Neuronal stem cell (in vitro differentiated cells): ENCODE data around the gene LHB.
A peak's percentile ranks its signal among the peaks of the same experiment; 100 is the strongest.

Experiments used
- DNase-seq: peaks from one replicate; pipeline ENCODE4 v3.0.0-alpha.2; 2013; ENCODE audit warnings: low spot score
- H2AFZ ChIP-seq: one replicate; pipeline ENCODE4 v1.6.1; 2013; ENCODE audit warnings: mild to moderate bottlenecking, low read length, inconsistent platforms
- H2AK5ac ChIP-seq: 2 replicates; pipeline ENCODE4 v1.6.1; 2013; ENCODE audit warnings: low read depth, mild to moderate bottlenecking, inconsistent platforms, low read length, moderate library complexity, mixed read lengths
- H2BK120ac ChIP-seq: 2 replicates; pipeline ENCODE4 v1.6.1; 2013; ENCODE audit warnings: low read depth, mild to moderate bottlenecking, inconsistent platforms, low read length, moderate library complexity, mixed read lengths
- H2BK12ac ChIP-seq: one replicate; pipeline ENCODE4 v1.6.1; 2013; ENCODE audit warnings: low read length, inconsistent platforms
- H2BK15ac ChIP-seq: 2 replicates; pipeline ENCODE4 v1.6.1; 2013; ENCODE audit warnings: mild to moderate bottlenecking, low read length, inconsistent platforms, mixed read lengths
- H2BK5ac ChIP-seq: one replicate; pipeline ENCODE4 v1.6.1; 2013; ENCODE audit warnings: inconsistent platforms, mild to moderate bottlenecking, low read length, moderate library complexity
- H3K14ac ChIP-seq: one replicate; pipeline ENCODE4 v1.6.1; 2013; ENCODE audit warnings: low read length, inconsistent platforms
- H3K18ac ChIP-seq: 2 replicates; pipeline ENCODE4 v1.6.1; 2013; ENCODE audit warnings: low read length, inconsistent platforms
- H3K23ac ChIP-seq: 2 replicates; pipeline ENCODE4 v1.6.1; 2013; ENCODE audit warnings: low read depth, mild to moderate bottlenecking, mixed read lengths, low read length, inconsistent platforms; ENCODE audit not compliant: poor library complexity
- H3K27ac ChIP-seq: replicated peaks from 3 replicates; pipeline ENCODE4 v1.5.1; 2013; ENCODE audit warnings: low read length, inconsistent platforms
- H3K27me3 ChIP-seq, 3 experiments: 2 replicates each; pipeline ENCODE4 v1.6.1; 2013; ENCODE audit warnings: low read length in 3 of 3, mild to moderate bottlenecking in 2 of 3, inconsistent platforms in 1 of 3, low read depth in 1 of 3, mixed read lengths in 1 of 3, moderate library complexity in 1 of 3; ENCODE audit not compliant: control insufficient read depth in 3 of 3, insufficient read depth in 3 of 3
- H3K36me3 ChIP-seq, 2 donors: replicated peaks in 1 of 2; 2 replicates each; pipeline ENCODE4 v1.6.1; 2013; ENCODE audit warnings: low read length in 2 of 2; ENCODE audit not compliant: control insufficient read depth in 2 of 2, insufficient read depth in 2 of 2
- H3K4ac ChIP-seq: 2 replicates; pipeline ENCODE4 v1.6.1; 2013; ENCODE audit warnings: inconsistent platforms, mild to moderate bottlenecking, low read length, moderate library complexity
- H3K4me1 ChIP-seq, 2 donors: 1 replicate in 1 of 2; 2 replicates in 1 of 2; pipeline ENCODE4 v1.6.1; 2013; ENCODE audit warnings: low read length in 2 of 2, low read depth in 1 of 2; ENCODE audit not compliant: control insufficient read depth in 2 of 2, insufficient read depth in 1 of 2
- H3K4me2 ChIP-seq: one replicate; pipeline ENCODE4 v1.6.1; 2013; ENCODE audit warnings: mild to moderate bottlenecking, low read length, inconsistent platforms; ENCODE audit not compliant: insufficient read depth, poor library complexity, severe bottlenecking
- H3K4me3 ChIP-seq, 2 donors: 2 replicates each; pipeline ENCODE4 v1.5.1; 2013; ENCODE audit warnings: low read length in 2 of 2, mild to moderate bottlenecking in 2 of 2, inconsistent platforms in 1 of 2, moderate library complexity in 1 of 2
- H3K79me1 ChIP-seq: one replicate; pipeline ENCODE4 v1.6.1; 2013; ENCODE audit warnings: low read depth, mild to moderate bottlenecking, inconsistent platforms, low read length, moderate library complexity
- H3K9ac ChIP-seq: one replicate; pipeline ENCODE4 v1.6.1; 2013; ENCODE audit warnings: mild to moderate bottlenecking, low read depth, low read length, inconsistent platforms; ENCODE audit not compliant: poor library complexity
- H3K9me3 ChIP-seq, 2 donors: replicated peaks in 1 of 2; 2 replicates each; pipeline versions ENCODE3 to v1.6.1; 2013; ENCODE audit warnings: low read length in 2 of 2, mild to moderate bottlenecking in 2 of 2, inconsistent platforms in 1 of 2, low read depth in 1 of 2, mixed read lengths in 1 of 2, moderate library complexity in 1 of 2; ENCODE audit not compliant: control insufficient read depth in 2 of 2, insufficient read depth in 1 of 2
- H4K8ac ChIP-seq: one replicate; pipeline ENCODE4 v1.6.1; 2013; ENCODE audit warnings: low read depth, mild to moderate bottlenecking, inconsistent platforms, low read length, moderate library complexity
- H4K91ac ChIP-seq: one replicate; pipeline ENCODE4 v1.6.1; 2013; ENCODE audit warnings: low read length, low read depth, mild to moderate bottlenecking, inconsistent platforms; ENCODE audit not compliant: poor library complexity
- WGBS, 2 donors: extraction: QIAGEN DNeasy Blood & Tissue Kit; methylation state at CpG; one replicate each; pipeline ENCODE4 v1.1.7; 2013; ENCODE audit warnings: missing lambda C conversion rate in 2 of 2, mixed read lengths in 1 of 2; ENCODE audit not compliant: insufficient read length in 2 of 2, insufficient replicate concordance in 1 of 2; ENCODE audit errors: extremely low coverage in 2 of 2; 5-methylcytosine and 5-hydroxymethylcytosine counted together

Gene LHB

GRCh38 chr19:48997972-48998371, 18.9 kb downstream of the LHB start:
- WGBS, 2 donors = no CpG with 5 or more reads among the region's 5 CpGs
- Histone ChIP-seq H2BK5ac (no peak overlapping the region), H2BK15ac (no peak overlapping the region), H3K36me3 (peaks cover 1 to 16% of the 10 kb centered on the region in 2 donors), H3K27ac (no peak overlapping the region), H3K4ac (no peak overlapping the region), H3K4me2 (no peak overlapping the region), H3K4me3 (no peak overlapping the region), H3K4me1 (peaks cover 2 to 8% of the 10 kb centered on the region in 2 donors), H2AFZ (no peak overlapping the region), H3K79me1 (peaks cover 4% of the 10 kb centered on the region), H4K91ac (no peak overlapping the region), H3K14ac (no peak overlapping the region), H3K23ac (no peak overlapping the region), H3K18ac (no peak overlapping the region), H3K9me3 (no peaks in the 10 kb centered on the region), H2AK5ac (no peak overlapping the region), H3K9ac (no peak overlapping the region), H2BK12ac (no peak overlapping the region), H3K27me3 (no peaks in the 10 kb centered on the region), H2BK120ac (no peak overlapping the region), H4K8ac (no peak overlapping the region)
- DNase-seq = peak; percentile 43

DNA sequence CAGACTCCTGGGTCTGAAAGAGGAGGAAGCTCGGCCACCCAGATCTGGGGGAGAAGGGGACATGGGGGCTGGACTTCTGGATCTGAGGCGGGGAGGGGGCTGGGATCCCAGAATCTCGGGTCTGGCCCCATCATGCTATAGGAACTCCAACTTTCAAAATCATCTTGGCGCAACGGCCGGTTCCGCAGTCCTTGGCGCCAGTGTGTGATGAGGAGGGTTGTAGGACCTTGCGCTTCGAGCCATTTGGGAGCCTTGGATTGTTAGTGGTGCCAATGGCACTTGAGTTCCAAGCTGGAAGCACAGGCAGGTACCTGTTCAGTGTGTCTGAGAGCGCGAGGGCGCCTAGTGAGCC, 22.9 kb downstream of the LHB start:
- Histone ChIP-seq H3K4me2 (peak overlapping the region; percentile 98), H3K4me1 (peaks cover 7 to 14% of the 10 kb centered on the region in 2 donors), H3K23ac (peak overlapping the region; percentile 46), H3K14ac (no peak overlapping the region), H2BK5ac (no peak overlapping the region), H2BK12ac (no peak overlapping the region), H3K79me1 (peaks cover 12% of the 10 kb centered on the region), H3K4me3 (peak overlapping the region; percentile 60 to 91), H3K9me3 (no peaks in the 10 kb centered on the region), H2AK5ac (no peak overlapping the region), H3K27me3 (no peaks in the 10 kb centered on the region), H2BK120ac (peak overlapping the region; percentile 7), H2AFZ (peak overlapping the region; percentile 51), H3K36me3 (peaks cover 3 to 17% of the 10 kb centered on the region in 2 donors), H3K27ac (peak overlapping the region; percentile 51), H3K4ac (no peak overlapping the region), H3K9ac (peak overlapping the region; percentile 88), H3K18ac (peak overlapping the region; percentile 73), H4K8ac (no peak overlapping the region), H2BK15ac (no peak overlapping the region), H4K91ac (peak overlapping the region; percentile 88)
- DNase-seq = no peak
- no CpG with 5 or more reads among the region's 13 CpGs for WGBS, 2 donors

- H2BK120ac ChIP-seq = peak within 1 kb of the TSS; percentile 7
- peak within 1 kb of the TSS; percentile 92 for H3K9ac ChIP-seq
- H2BK12ac ChIP-seq = no peak within 1 kb of the TSS
- WGBS, 2 donors = no CpG with 5 or more reads among the region's 56 CpGs
- no peak within 1 kb of the TSS for H3K14ac ChIP-seq
- H2AK5ac ChIP-seq = peak within 1 kb of the TSS; percentile 60
- peak within 1 kb of the TSS; percentile 51 for H2BK15ac ChIP-seq
- no peak within 1 kb of the TSS for H3K4ac ChIP-seq
- H3K36me3 ChIP-seq = peaks cover 6 to 22% of the 10 kb centered on the region in 2 donors
- H4K8ac ChIP-seq = no peak within 1 kb of the TSS
- peak within 1 kb of the TSS; percentile 89 for H3K23ac ChIP-seq
- H3K27me3 ChIP-seq = no peaks in the 10 kb centered on the region
- H3K18ac ChIP-seq = peak within 1 kb of the TSS; percentile 96
- no peaks in the 10 kb centered on the region for H3K9me3 ChIP-seq
- H2BK5ac ChIP-seq = peak within 1 kb of the TSS; percentile 67
- peaks cover 12% of the 10 kb centered on the region for H3K79me1 ChIP-seq
- peak within 1 kb of the TSS; percentile 98 for H3K4me2 ChIP-seq
- H3K27ac ChIP-seq = peak within 1 kb of the TSS; percentile 92
- peaks cover 7 to 14% of the 10 kb centered on the region in 2 donors for H3K4me1 ChIP-seq
- peak; percentile 99 for DNase-seq
- peak within 1 kb of the TSS; percentile 60 to 91 for H3K4me3 ChIP-seq
- H4K91ac ChIP-seq = peak within 1 kb of the TSS; percentile 88
- peak within 1 kb of the TSS; percentile 92 for H2AFZ ChIP-seq
Measured at GRCh38 chr19:48993175-48994034, 23.5 kb downstream of the LHB start, which contains the start of the genes GYS1 and RUVBL2. Gene GYS1 (minus strand): TSS chr19:48993309. CDS start chr19:48993112, 197 bp downstream. Gene RUVBL2 (plus strand): TSS chr19:48993887. CDS start chr19:48993912, 25 bp downstream.

- H2BK120ac ChIP-seq = no peak overlapping the region
- H3K4ac ChIP-seq = no peak overlapping the region
- no peaks in the 10 kb centered on the region for H3K27me3 ChIP-seq
- WGBS, 2 donors = no CpG with 5 or more reads among the region's 20 CpGs
- no peak overlapping the region for H3K14ac ChIP-seq
- peak overlapping the region; percentile 51 for H2BK15ac ChIP-seq
- H2BK5ac ChIP-seq = peak overlapping the region; percentile 67
- H3K36me3 ChIP-seq = peaks cover 9 to 22% of the 10 kb centered on the region in 2 donors
- peak overlapping the region; percentile 78 for H2AFZ ChIP-seq
- H3K27ac ChIP-seq = peak overlapping the region; percentile 52
- peak overlapping the region; percentile 89 for H3K23ac ChIP-seq
- H3K4me1 ChIP-seq = peaks cover 7 to 14% of the 10 kb centered on the region in 2 donors
- H4K91ac ChIP-seq = no peak overlapping the region
- H3K79me1 ChIP-seq = peaks cover 12% of the 10 kb centered on the region
- H3K9ac ChIP-seq = peak overlapping the region; percentile 92
- no peak for DNase-seq
- peak overlapping the region; percentile 65 for H3K4me2 ChIP-seq
- no peak overlapping the region for H2BK12ac ChIP-seq
- no peaks in the 10 kb centered on the region for H3K9me3 ChIP-seq
- peak overlapping the region; percentile 60 to 85 for H3K4me3 ChIP-seq
- peak overlapping the region; percentile 89 for H3K18ac ChIP-seq
- peak overlapping the region; percentile 60 for H2AK5ac ChIP-seq
- H4K8ac ChIP-seq = no peak overlapping the region
Measured at GRCh38 chr19:48992581-48993174, 24.2 kb downstream of the LHB start.
